Astrocyte (in vitro differentiated cells and primary cell): ENCODE results near the gene NAALADL2. TPM values are rescaled to one million over a fixed set of nuclear protein-coding genes. Genes with fewer than 3 reads are reported as not detected.

Experiments used
- DNase-seq: peaks from one replicate; pipeline ENCODE4 v3.0.0-alpha.2; 2010; ENCODE audit warnings: low read depth
- FAIRE-seq: peaks from 2 replicates; lab custom pipeline; 2011; peaks lifted over from hg19 to GRCh38; lab: Jason Lieb, UNC
- H2AFZ ChIP-seq: 2 replicates; pipeline ENCODE4 v1.6.0; 2012; ENCODE audit warnings: low read depth, low read length, inconsistent platforms
- H3K27ac ChIP-seq: 2 replicates; pipeline ENCODE4 v1.5.1; 2011; ENCODE audit warnings: low read depth, low read length, inconsistent platforms
- H3K27me3 ChIP-seq: 2 replicates; pipeline ENCODE4 v1.6.0; 2011; ENCODE audit warnings: low read length, inconsistent platforms; ENCODE audit not compliant: insufficient read depth
- H3K36me3 ChIP-seq: 2 replicates; pipeline ENCODE4 v1.5.1; 2011; ENCODE audit warnings: low read length, inconsistent platforms; ENCODE audit not compliant: insufficient read depth
- H3K4me1 ChIP-seq: 2 replicates; pipeline ENCODE4 v1.5.1; 2011; ENCODE audit warnings: low read length, inconsistent platforms; ENCODE audit not compliant: insufficient read depth
- H3K4me2 ChIP-seq: 2 replicates; pipeline ENCODE4 v1.6.0; 2012; ENCODE audit warnings: low read length, inconsistent platforms
- H3K4me3 ChIP-seq: 2 replicates; pipeline ENCODE4 v1.5.1; 2011; ENCODE audit warnings: low read depth, mild to moderate bottlenecking, low read length, inconsistent platforms; ENCODE audit not compliant: insufficient read depth
- H3K79me2 ChIP-seq: 2 replicates; pipeline ENCODE4 v1.6.0; 2012; ENCODE audit warnings: mild to moderate bottlenecking, low read length, inconsistent platforms; ENCODE audit not compliant: insufficient read depth
- H3K9ac ChIP-seq: 2 replicates; pipeline ENCODE4 v1.6.0; 2012; ENCODE audit warnings: mild to moderate bottlenecking, low read length, inconsistent platforms
- H3K9me3 ChIP-seq: 2 replicates; pipeline ENCODE4 v1.5.1; 2012; ENCODE audit warnings: low read depth, mild to moderate bottlenecking, low read length, inconsistent platforms; ENCODE audit not compliant: insufficient read depth
- H4K20me1 ChIP-seq: 2 replicates; pipeline ENCODE4 v1.6.0; 2012; ENCODE audit warnings: low read length, inconsistent platforms; ENCODE audit not compliant: insufficient read depth
- H3K27ac Mint-ChIP-seq: one replicate; pipeline ENCODE4 v1.8.0; 2021; ENCODE audit warnings: mild to moderate bottlenecking, mixed read lengths; ENCODE audit not compliant: unreplicated experiment
- H3K27me3 Mint-ChIP-seq: one replicate; pipeline ENCODE4 v1.8.0; 2021; ENCODE audit warnings: low read depth, mixed read lengths; ENCODE audit not compliant: unreplicated experiment
- H3K36me3 Mint-ChIP-seq: one replicate; pipeline ENCODE4 v1.8.0; 2021; ENCODE audit warnings: low read depth, mixed read lengths; ENCODE audit not compliant: unreplicated experiment
- H3K4me1 Mint-ChIP-seq: one replicate; pipeline ENCODE4 v1.8.0; 2021; ENCODE audit warnings: low read depth, mixed read lengths; ENCODE audit not compliant: unreplicated experiment
- H3K4me3 Mint-ChIP-seq: one replicate; pipeline ENCODE4 v1.8.0; 2021; ENCODE audit warnings: mild to moderate bottlenecking, moderate library complexity, mixed read lengths; ENCODE audit not compliant: unreplicated experiment
- H3K9me3 Mint-ChIP-seq: one replicate; pipeline ENCODE4 v1.8.0; 2021; ENCODE audit warnings: mild to moderate bottlenecking, mixed read lengths; ENCODE audit not compliant: unreplicated experiment
- CTCF ChIP-seq: IDR thresholded peaks from 2 replicates; pipeline ENCODE4 v1.5.1; 2011; ENCODE audit warnings: low read depth, mild to moderate bottlenecking, inconsistent platforms, low read length, moderate library complexity; ENCODE audit not compliant: insufficient read depth
- EZH2 ChIP-seq: IDR thresholded peaks from 2 replicates; pipeline ENCODE4 v1.6.1; 2012; ENCODE audit warnings: mild to moderate bottlenecking, low read length, inconsistent platforms; ENCODE audit not compliant: insufficient read depth
- total RNA-seq: library from RNA; stranded (reverse); gene quantifications from 2 replicates; pipeline ENCODE4 v1.2.1, GENCODE V29; 2021

The NAALADL2 gene
- total RNA-seq, 1 donor from 2014 or later = 2.7 TPM

- FAIRE-seq (no peak), DNase-seq (no peak)
- Mint-ChIP-seq H3K27ac (no peak overlapping the region), H3K9me3 (no peaks in the 10 kb centered on the region), H3K27me3 (no peaks in the 10 kb centered on the region), H3K36me3 (peaks cover 2% of the 10 kb centered on the region), H3K4me1 (no peaks in the 10 kb centered on the region), H3K4me3 (no peak overlapping the region)
- Histone ChIP-seq H3K27ac (no peak overlapping the region), H4K20me1 (no peaks in the 10 kb centered on the region), H3K79me2 (no peaks in the 10 kb centered on the region), H3K27me3 (no peaks in the 10 kb centered on the region), H3K9me3 (no peaks in the 10 kb centered on the region), H3K4me1 (no peaks in the 10 kb centered on the region), H3K36me3 (no peaks in the 10 kb centered on the region), H2AFZ (no peak overlapping the region), H3K9ac (no peak overlapping the region), H3K4me3 (no peak overlapping the region), H3K4me2 (no peak overlapping the region)
- TF ChIP-seq CTCF (no peak), EZH2 (no peak)
These were observed 761.4 kb downstream of the NAALADL2 start for GRCh38 chr3:175620532-175620931.

- H3K27ac Mint-ChIP-seq = no peak overlapping the region
These were observed 781.8 kb downstream of the NAALADL2 start for GRCh38 chr3:175640958-175641357.

More at GRCh38 chr3:175640958-175641357, 781.8 kb downstream of the NAALADL2 start:
- H3K9me3 Mint-ChIP-seq = peaks cover 3% of the 10 kb centered on the region
- no peak for FAIRE-seq
- no peak overlapping the region for H3K4me3 Mint-ChIP-seq
- no peaks in the 10 kb centered on the region for H3K27me3 ChIP-seq
- no peak overlapping the region for H3K27ac ChIP-seq
- no peak overlapping the region for H2AFZ ChIP-seq
- no peaks in the 10 kb centered on the region for H3K36me3 Mint-ChIP-seq
- DNase-seq = no peak
- no peaks in the 10 kb centered on the region for H3K27me3 Mint-ChIP-seq
- H3K4me1 ChIP-seq = no peaks in the 10 kb centered on the region
- H3K4me2 ChIP-seq = no peak overlapping the region
- no peaks in the 10 kb centered on the region for H3K9me3 ChIP-seq
- no peaks in the 10 kb centered on the region for H3K79me2 ChIP-seq
- H4K20me1 ChIP-seq = no peaks in the 10 kb centered on the region
- no peak overlapping the region for H3K4me3 ChIP-seq
- TF ChIP-seq CTCF (no peak), EZH2 (no peak)
- H3K36me3 ChIP-seq = no peaks in the 10 kb centered on the region
- H3K4me1 Mint-ChIP-seq = no peaks in the 10 kb centered on the region
- no peak overlapping the region for H3K9ac ChIP-seq
